Keratinocyte (primary cell): ENCODE data around the gene CENPS.

Experiments used
- CTCF ChIP-seq, 3 experiments: IDR thresholded peaks in 1 of 3; conservative IDR thresholded peaks in 1 of 3; optimal IDR thresholded peaks in 1 of 3; 2 replicates in 2 of 3; 3 replicates in 1 of 3; pipeline versions ENCODE3 to v1.5.1; 2011; ENCODE audit warnings: low read length in 3 of 3, mild to moderate bottlenecking in 3 of 3, moderate library complexity in 2 of 3, control low read depth in 1 of 3, inconsistent platforms in 1 of 3; ENCODE audit not compliant: insufficient read depth in 2 of 3; ENCODE audit errors: extremely low read depth in 1 of 3
- EZH2 ChIP-seq: IDR thresholded peaks from one replicate; pipeline ENCODE4 v1.6.1; 2012; ENCODE audit warnings: inconsistent platforms, mild to moderate bottlenecking, low read length, moderate library complexity

DNA sequence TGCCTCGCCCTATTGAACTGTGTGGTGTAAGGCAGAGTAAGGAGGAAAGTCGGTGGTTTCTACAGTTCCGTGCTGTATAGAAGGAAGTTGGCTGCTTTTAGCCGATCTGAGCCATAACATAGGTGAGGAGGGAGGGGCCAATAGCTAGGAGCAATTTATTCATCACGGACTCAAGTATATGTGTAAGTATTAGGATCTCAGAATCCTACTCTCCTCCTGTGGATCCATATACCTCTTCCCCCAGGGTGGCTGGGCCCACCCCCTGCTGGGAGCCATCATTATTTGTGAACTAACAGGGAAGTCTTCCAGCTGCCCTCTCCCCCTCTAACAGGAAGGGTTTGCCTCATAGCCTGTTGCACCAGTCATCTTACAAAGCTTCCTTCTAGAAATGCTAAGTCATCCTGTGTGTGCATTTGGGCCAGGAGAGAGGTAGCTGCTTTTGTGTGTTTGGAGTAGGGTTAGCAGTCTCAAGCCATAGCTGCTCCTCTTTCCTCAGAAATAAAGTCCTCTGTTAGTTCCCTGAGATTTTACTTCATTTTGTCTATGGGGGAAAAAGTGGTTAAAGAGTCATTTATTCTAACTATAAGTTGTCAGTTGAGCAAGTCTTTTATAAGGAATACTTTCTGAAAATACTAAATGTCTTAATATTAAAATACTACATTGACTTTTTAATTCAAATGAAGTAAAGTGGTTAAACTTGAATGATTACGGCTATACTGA, 14.9 kb upstream of the CENPS start:
- TF ChIP-seq EZH2 = no peak
- TF ChIP-seq CTCF (optimal IDR thresholded peaks at IDR 0.05 in 1 of 3, IDR thresholded peaks at IDR 0.05 in 1 of 3, conservative IDR thresholded peaks at IDR 0.05 in 1 of 3; ENCODE audit: extremely low read depth in 1 of 3, insufficient read depth in 2 of 3, low read length in 3 of 3) = no peak
